ENCODE measurements around the gene BMP5.

The BMP5 gene

DNA sequence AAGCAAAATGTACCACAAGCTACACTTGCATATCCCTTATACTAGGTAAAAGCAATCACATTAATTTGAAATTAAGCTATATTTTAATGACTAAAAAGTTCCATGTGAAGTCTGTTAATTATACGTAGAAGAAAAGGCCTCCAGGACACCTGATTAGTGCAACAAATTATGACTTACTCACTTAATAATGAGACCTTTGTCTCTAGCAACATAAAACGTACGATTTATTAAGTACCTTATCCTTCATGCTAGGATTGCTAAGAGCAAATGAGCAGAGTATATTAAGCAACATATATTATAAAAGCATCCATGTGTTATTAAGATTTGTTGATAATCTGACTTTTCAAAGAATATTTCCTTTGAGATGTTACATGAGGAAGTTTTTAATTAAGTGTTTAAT, 2.5 kb downstream of the BMP5 start:
- no peak for DNase-seq (ENCODE audit: low read depth)

DNA sequence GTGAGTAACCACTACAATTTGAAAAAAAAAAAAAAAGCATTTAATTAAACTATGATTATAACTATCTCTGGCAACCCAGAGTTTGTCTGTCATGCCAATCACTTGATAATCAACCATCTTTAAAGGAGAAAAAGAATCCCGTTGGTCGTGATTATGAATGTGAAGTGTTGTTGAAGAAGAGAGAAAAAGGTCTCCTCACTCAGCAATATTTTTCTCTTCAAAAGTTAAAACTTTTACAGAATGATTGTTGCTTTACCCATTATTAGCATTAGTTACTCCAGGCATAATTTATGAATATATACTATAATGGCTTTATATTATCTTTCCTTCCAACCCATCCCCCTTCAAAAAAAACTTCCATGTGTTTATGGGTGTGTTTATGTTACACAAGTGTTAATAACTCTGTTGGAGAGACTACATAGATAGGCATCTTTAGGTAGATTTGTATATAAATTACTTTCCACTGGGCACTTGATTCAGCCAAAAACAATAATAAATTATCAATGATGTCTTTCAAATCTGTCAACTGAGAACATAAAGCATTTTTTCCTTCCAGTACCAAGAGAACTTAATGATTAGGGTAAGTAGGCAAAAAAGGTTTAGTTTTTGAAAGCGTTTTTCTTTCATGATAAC, 5.1 kb downstream of the BMP5 start:
- DNase-seq (ENCODE audit: low read depth): no peak

GRCh38 chr6:55869674-55870073, 5.7 kb downstream of the BMP5 start:
- no peak for DNase-seq (ENCODE audit: low read depth)

GRCh38 chr6:55868771-55869479, 6.5 kb downstream of the BMP5 start:
- DNase-seq (ENCODE audit: low read depth): no peak

DNA sequence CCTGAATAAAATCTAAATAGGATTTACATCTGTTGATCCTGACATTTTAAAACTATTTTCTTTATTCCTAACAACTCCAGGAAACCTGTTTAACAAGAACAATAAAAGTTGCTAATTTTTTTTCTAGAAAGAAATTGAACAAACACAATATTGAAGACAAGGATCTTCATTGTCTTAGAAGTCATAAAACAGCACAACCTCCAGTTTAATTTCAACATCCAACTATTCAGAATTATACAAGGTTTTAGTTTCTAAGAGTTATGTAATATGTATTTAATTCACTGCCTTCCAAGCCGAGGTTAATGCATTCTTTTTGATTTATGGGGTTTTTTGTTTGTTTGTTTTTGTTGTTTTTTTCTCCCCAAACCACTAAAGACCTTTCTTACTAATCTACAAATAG, 7.2 kb downstream of the BMP5 start:
- DNase-seq (ENCODE audit: low read depth): no peak

DNA sequence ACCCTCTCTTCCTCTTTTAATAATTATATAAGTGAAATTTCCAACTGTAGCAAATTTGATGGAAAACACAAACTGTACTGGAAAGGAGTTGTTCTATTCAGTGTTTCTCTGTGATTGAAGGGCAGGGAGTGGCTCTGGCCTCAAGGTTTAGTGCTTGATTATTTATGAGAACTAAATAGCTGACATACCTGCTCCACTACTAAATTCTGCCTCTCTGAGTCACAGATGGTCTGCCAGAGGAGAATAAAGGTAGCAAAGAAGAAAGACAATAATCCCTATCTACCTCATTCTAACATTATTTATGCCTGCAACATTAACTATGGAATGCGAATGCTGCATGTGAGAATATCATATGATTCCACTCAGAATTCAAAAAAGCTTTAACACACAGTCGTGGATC, 9.3 kb downstream of the BMP5 start:
- no peak for DNase-seq (ENCODE audit: low read depth)

DNA sequence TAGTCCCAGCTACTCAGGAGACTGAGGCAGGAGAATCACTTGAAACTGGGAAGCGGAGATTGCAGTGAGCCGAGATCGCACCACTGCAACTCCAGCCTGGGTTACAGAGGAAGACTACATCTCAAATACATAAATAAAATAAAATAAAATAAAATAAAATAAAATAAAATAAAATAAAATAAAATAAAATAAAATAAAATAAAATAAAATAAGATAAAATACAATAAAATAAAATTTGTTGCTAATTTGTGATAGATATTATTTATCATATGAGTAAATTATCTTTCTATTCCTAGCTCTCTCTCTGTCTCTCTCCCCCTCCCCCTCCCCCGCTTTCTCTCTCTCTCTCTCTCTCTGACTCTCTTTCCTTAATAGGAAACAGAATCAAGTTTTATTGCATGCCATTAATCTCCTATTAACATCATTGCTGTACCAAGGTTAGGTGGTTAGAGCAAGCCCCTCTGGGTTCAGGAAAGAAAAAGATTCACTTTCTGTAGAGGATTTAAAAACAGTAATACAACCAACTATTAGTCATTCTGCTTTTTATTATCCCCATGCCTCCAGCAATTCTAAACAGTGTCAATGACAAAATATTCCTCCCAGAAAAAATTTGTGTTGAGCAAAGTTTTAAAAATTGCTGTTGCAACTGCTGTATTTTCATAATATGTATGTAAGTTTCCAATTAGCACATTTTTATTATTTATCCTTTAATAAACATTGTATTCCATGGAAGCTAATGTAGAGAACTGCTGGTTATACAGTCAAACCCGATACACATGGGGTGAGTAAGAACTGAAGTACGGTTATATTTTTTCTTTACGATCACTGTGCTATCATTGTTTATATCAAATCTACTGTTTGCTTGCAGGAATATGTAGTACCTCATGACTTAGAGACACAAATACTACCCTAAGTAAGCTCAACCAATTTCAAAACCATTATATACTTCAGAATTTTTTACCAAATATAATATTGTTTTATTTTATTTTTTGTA, 22.1 kb downstream of the BMP5 start:
- DNase-seq (ENCODE audit: low read depth): no peak

- no peak for DNase-seq (ENCODE audit: low read depth)
Observed at GRCh38 chr6:55841341-55841740, 34.0 kb downstream of the BMP5 start.

DNA sequence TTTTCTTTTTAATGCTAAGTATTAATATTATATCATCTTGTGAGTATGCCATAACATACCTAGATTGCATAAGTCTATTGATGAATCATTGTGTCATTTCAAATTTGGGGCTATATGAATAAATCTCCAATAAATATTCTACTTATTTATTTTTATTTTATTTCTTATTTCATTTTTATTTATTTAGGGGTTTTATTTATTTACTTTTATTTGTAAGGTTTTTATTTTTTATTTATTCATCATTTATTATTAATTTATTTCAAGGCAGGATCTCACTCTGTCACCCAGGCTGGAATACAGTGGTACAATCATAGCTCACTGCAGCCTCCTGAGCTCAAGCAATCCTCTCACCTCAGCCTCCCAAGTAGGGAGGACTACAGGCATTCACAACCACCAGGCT, 36.3 kb downstream of the BMP5 start:
- DNase-seq (ENCODE audit: low read depth): no peak

DNA sequence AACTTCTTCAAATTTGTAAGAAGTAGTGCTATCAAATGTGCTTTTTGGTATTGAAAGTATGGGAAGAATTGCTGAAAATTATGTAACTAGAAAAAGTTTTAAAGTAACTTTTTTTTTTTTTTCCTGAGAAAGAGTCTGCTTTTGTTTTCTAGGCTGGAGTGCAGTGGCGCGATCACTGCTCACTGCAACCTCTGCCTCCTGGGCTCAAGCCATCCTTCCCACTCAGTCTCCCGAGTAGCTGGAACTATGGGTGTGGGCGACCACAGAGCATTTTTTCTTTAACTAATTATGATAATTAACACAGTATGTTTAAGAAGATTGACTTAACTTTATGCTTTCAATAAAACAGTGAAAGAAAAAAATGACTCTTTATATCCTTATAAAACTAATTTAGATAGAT, 38.4 kb downstream of the BMP5 start:
- no peak for DNase-seq (ENCODE audit: low read depth)

DNA sequence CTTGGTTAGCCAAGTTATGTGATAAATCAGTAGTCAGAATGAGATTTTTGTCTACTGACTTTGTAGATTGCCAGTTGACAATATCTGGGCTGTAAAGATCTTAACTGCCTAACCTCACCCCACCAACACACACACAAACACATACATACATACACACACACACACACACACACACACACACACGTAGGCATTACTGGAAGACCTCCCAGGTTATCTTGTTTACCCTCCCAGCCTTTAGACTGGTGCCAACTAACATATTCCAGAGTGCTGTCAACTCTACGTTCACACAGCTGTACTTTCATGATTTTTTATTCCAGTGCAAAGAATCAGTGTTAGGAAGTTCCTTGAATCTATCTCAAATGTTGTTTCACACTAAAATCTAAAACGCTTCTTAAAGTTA, 38.9 kb downstream of the BMP5 start:
- no peak for DNase-seq (ENCODE audit: low read depth)

GRCh38 chr6:55835220-55835619, 40.2 kb downstream of the BMP5 start:
- no peak for DNase-seq (ENCODE audit: low read depth)

- no peak for DNase-seq (ENCODE audit: low read depth)
Observed at GRCh38 chr6:55833284-55833683, 42.1 kb downstream of the BMP5 start.

DNA sequence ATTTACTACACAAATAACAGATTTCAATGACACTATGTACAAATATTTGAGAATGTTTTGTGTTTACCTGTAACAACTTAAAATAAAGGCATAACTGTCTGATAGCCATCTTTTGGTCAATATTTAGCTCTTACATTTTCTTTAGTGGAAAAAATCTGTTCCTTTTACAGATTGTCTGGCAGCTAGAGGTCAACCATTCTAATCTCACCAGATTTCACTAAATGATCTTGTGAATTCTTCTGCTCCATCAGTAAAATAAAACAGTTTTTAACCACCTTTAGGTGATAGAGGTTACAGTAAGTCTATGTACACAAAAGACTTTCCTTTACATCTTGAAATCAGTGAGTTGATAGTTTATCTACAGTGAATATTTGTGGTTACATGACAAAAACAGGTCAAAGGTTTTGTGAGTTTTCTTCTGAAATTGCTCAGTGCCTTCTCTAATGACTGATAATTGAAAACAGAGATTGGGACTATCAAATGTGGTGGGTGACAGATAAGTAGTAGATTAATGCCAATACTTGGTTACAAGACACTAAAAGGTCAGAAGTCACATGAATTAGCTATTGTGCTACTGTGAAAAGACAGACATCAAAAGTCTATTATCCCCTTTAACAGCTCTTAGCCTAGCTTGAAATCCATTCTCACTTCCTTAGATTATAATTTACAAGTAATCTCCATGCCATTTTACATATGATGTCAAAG, 47.4 kb downstream of the BMP5 start:
- DNase-seq (ENCODE audit: low read depth): no peak

GRCh38 chr6:55826941-55827340, 48.4 kb downstream of the BMP5 start:
- DNase-seq (ENCODE audit: low read depth): no peak

- DNase-seq (ENCODE audit: low read depth): no peak
Observed at GRCh38 chr6:55825402-55826051, 49.9 kb downstream of the BMP5 start.

DNA sequence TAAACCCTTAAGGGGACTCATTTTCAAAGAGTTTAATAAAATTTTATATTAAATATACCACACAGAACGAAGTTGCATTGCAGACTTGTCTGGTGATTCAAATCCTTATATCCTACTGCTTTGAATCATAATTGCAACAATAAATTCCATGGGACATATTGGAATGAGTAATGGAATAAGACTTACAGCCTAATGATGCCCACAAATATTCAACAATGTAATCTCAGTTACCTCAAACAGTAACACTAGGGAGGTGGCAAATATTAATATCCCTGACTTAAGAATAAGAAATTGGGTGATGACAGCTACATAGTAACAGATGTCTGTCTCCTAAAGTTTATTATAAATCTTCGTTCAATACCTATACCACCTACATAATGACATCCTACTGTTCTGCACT, 52.6 kb downstream of the BMP5 start:
- DNase-seq (ENCODE audit: low read depth): no peak

GRCh38 chr6:55822005-55822404, 53.4 kb downstream of the BMP5 start:
- DNase-seq (ENCODE audit: low read depth): no peak

DNA sequence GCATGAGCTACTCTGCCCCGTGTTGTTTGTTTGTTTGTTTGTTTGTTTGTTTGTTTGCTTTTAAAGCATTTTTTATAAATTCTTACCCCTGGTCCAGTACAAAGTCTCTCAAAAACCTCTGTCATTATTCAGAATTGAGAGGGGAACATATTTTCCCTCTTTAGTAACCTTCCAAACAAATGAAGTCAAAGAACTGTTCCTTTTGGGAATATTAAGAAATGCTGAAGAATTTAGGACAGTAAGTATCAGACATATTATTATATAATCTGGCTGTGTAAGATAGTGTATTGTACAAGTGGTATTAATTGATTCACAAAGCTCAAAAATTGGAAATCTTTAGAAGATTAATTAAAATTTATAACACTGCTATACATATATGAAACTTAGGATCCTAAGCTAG, 54.7 kb downstream of the BMP5 start:
- DNase-seq (ENCODE audit: low read depth): no peak

DNA sequence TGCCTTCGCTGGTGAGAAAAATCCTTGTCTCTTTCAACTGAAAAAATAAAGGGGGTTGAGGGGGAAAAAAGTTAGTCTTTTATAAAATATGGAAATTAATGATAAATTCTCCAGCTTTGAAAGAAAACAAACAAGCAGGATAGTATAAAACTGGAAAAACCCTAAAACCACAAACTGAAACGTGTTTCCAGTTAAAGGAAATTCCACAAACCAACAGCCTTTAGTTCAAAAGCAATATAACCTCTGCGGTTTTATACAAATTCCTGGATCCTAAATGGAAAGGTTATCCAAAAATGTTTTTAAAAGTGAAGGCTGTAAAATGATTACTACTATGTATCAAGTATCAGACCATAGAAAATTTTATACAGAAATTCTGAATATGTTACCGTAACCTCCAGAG, 55.6 kb downstream of the BMP5 start:
- DNase-seq (ENCODE audit: low read depth): no peak

GRCh38 chr6:55818482-55818881, 56.9 kb downstream of the BMP5 start:
- no peak for DNase-seq (ENCODE audit: low read depth)

DNA sequence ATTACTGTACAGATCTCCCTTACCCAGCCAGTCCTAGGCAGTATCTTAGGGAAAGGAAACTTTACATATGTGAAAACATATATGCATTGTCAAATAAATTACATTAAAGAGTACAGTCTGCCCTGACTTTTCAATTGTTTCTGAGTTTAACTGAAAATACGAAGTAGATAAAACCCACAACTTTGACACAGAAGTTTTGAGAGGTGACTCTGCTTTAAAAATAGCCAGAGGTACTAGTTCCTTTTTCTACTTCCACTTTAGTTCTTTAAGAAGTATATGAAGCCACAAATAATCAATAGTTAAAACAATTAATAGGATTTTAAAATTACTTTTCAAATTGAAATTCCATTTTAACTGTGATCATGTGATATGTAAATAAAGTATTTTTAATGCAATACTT, 62.9 kb downstream of the BMP5 start:
- DNase-seq (ENCODE audit: low read depth): no peak

Data from stimulated activated CD4-positive, alpha-beta T cell treated with anti-CD3 and anti-CD28 coated beads, Interleukin-2, amount 100 ng/mL, for 4 hours (primary cell).